LNCaP clone FGC (cell line): ENCODE results near the gene MME.

Experiments used
- DNase-seq: peaks from one replicate; pipeline ENCODE4 v3.0.0-alpha.2; 2011; ENCODE audit warnings: low read depth
- H3K4me3 ChIP-seq: 2 replicates; pipeline ENCODE4 v1.5.1; 2011; ENCODE audit warnings: mild to moderate bottlenecking, low read depth, low read length, control low read depth
- TF ChIP-seq, protein P1 (sequence below): IDR thresholded peaks from 2 replicates; pipeline ENCODE4 v1.5.1; 2012; ENCODE audit warnings: mild to moderate bottlenecking; ENCODE audit not compliant: control insufficient read depth, insufficient read depth; ENCODE audit errors: extremely low read depth

Gene MME

DNA sequence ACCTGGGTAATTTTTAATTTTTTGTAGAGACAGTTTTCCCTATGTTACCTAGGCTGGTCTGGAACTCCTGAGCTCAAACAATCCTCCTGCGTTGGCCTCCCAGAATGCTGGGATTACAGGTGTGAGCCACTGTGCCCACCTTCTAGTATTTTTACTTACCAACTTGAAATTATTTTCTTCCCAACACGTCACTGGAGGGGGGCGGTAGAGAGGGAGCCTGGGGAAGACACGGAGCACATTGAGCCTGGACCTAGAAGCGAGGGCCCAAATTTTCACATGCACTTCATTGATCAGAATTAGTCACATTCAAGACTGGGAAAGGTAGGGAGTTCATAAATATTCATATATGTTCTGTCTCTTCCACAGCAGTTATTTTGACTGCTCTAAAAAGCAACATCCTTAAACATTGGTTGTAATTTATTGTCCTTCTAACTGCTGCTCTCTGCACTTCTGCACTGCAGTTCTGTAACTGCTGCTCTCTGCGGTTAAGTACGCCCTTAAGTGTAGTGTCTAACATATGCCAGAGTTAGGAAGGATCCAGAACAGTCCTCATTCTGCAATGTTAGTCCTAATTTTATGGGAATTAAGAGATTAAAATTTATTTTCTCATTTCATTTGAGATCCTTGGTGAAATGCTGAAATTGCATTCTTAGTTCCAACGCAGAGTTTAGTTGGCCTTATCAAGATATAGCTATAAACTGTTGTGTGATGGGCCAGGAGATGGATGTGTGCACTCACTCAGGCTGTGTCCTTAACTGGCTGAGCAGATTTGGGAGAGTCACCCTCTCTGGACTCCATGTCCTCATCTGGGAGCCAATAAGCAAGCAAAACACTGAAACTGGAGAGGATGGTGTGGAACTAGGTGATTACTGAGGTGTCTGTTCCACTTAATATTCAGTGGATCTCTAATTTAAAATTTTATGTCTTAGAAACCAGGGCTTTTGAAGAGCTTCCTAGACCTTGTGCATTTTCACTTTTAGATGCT, 115.1 kb downstream of the MME start:
- no peak overlapping the region for H3K4me3 ChIP-seq
- DNase-seq, result no peak
- TF ChIP-seq, protein P1, sequence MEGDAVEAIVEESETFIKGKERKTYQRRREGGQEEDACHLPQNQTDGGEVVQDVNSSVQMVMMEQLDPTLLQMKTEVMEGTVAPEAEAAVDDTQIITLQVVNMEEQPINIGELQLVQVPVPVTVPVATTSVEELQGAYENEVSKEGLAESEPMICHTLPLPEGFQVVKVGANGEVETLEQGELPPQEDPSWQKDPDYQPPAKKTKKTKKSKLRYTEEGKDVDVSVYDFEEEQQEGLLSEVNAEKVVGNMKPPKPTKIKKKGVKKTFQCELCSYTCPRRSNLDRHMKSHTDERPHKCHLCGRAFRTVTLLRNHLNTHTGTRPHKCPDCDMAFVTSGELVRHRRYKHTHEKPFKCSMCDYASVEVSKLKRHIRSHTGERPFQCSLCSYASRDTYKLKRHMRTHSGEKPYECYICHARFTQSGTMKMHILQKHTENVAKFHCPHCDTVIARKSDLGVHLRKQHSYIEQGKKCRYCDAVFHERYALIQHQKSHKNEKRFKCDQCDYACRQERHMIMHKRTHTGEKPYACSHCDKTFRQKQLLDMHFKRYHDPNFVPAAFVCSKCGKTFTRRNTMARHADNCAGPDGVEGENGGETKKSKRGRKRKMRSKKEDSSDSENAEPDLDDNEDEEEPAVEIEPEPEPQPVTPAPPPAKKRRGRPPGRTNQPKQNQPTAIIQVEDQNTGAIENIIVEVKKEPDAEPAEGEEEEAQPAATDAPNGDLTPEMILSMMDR, result no peak

DNA sequence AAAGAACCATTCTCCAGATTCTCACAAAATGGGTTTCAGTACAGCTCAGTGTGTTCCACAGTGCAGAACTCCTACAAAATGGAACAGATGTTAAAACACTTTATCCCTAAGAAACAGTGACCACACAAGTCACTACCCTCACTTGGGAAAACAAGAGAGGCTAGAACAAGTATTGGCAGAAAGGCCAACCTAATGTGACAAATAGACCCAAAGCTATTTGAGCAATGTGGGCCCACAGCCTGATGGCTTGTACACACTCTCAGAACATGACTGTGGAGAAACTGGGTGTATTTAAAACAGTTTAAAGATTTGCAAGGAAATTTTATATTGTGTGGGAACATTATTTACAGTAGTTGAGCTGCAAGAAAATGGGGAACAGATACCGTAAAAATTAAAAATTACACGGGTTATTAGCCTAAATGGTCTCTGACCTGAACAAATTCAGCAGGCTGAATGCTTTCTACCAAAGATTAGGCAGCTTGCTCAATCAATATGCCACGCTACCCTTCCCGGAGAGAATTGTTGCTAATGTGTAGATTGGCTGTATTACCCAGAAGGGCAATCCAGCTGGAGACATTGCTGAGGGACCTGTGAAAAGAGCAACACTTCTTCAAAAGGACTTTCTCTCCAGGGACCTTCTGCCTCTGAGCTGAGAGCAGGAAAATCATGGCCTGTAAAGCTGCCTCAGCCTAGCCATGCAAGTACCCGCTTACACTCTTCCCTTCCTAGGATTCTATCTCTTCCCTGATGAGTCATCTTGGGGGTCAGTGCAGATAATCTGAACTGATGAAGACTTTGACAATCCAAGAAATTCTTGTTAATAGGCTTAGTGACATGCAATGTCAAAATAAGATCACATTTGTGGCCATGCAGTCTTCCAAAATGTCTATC, 116.3 kb downstream of the MME start:
- no peak for DNase-seq
- TF ChIP-seq, protein P1, result no peak
- no peak overlapping the region for H3K4me3 ChIP-seq

DNA sequence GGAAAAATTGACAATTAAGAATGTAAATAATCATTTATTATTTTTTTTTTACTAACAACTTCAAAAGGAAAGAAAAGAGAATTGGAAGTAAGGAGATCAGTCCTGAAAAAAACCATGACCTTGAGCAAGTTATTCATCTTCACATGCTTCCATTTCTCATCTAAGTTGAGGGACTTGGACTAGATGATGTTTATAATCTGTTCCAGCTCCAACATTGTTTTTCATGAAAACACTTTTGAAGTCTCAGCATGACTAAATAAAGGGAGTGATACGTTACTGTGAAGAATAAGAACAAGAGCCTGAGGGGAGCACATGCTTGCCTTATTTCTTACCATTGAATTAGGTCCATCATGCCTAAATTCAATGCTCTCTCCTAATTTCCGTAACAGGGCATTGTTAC, 117.7 kb downstream of the MME start:
- H3K4me3 ChIP-seq, result no peak overlapping the region
- TF ChIP-seq, protein P1, result no peak
- no peak for DNase-seq

DNA sequence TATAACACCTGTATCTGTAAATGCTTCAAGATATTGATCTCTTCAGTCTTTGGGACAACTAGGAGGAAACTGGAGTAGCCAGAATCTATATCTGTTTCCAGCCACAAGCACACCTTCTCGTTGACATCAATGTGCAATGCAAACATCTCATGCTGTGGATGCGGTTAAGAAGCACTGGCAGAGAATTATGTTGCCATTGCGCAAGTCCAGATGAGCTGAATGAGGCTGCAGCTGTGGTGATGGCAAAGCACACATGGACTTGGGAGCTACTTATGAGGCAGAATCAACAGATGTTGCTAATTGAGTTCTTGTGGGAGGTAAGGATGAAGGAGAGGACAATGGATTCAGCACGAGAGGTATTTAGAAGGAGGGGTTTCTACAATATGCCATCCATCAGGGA, 122.5 kb downstream of the MME start:
- DNase-seq, result no peak
- TF ChIP-seq, protein P1, result no peak
- H3K4me3 ChIP-seq, result no peak overlapping the region

DNA sequence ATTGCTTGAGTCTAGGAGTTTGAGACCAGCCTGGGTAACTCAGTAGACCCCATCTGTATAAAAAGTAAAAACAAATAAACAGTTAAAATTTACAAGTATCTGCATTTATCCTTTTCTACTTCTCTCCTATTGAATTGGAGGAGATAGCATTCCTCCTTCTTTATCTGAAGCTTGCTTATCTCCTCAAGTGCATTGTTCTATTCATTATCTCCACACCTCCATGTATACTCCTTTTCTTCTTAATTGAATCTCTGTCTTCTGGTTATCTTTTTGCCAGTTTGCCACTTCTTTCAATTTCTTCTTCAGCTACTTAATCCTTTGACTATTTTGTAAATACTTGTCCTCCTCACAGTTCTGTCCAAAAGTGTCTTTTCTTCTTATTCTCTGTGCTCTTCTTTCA, 124.7 kb downstream of the MME start:
- no peak overlapping the region for H3K4me3 ChIP-seq
- no peak for DNase-seq
- TF ChIP-seq, protein P1, result no peak

DNA sequence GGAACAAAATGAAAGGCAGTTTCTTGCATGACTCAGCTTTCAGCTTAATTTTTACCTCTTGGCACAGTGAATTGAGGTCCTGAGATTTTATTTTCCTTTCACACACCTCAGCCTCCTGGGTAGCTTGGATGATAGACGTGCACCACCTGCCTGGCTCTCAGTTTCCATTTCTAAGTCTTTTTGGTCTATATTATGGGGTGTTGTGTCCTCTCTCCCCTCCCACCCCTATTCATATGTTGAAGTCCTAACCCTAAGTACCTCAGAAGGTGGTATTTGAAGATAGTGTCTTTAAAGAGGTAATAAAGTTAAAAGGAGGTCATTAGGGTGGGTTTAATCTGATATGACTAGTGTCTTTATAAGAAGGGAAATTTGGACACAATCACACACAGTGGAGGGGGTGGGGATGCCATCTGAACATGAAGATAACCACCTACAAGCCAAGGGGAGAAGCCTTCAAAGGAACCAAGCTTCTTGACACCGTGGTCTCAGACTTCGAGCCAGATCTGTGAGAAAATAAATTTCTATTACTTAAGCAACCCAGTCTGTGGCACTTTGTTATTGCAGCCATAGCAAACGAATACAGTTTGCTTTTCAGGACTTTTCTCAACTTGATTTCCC, 128.2 kb downstream of the MME start:
- TF ChIP-seq, protein P1, result no peak
- no peak for DNase-seq
- H3K4me3 ChIP-seq, result no peak overlapping the region
